Type B pancreatic cell (in vitro differentiated cells): ENCODE results near the gene REEP1. TPM values are rescaled to one million over a fixed set of nuclear protein-coding genes. Genes with fewer than 3 reads are reported as not detected.
A peak's percentile ranks its signal among the peaks of the same experiment; 100 is the strongest.
"Not testable (repeated sequence)": the region's sequence is repeated elsewhere in the genome, so short reads cannot be mapped to it uniquely, and the experiment has no call there.

Experiments used
- DNase-seq: peaks from one replicate; pipeline ENCODE4 v3.0.0; 2021; ENCODE audit warnings: mixed read lengths; ENCODE audit not compliant: unreplicated experiment; ENCODE audit errors: extremely low spot score
- H3K27ac Mint-ChIP-seq: 2 replicates; pipeline ENCODE4 v1.8.0; 2021; ENCODE audit warnings: mild to moderate bottlenecking, mixed read lengths
- H3K27me3 Mint-ChIP-seq: 2 replicates; pipeline ENCODE4 v1.8.0; 2021; ENCODE audit warnings: mixed read lengths
- H3K36me3 Mint-ChIP-seq: 2 replicates; pipeline ENCODE4 v1.8.0; 2021; ENCODE audit warnings: mixed read lengths
- H3K4me1 Mint-ChIP-seq: one replicate; pipeline ENCODE4 v1.8.0; 2021; ENCODE audit warnings: mixed read lengths; ENCODE audit not compliant: unreplicated experiment
- H3K4me3 Mint-ChIP-seq: 2 replicates; pipeline ENCODE4 v1.8.0; 2021; ENCODE audit warnings: mild to moderate bottlenecking, mixed read lengths
- H3K9me3 Mint-ChIP-seq: 2 replicates; pipeline ENCODE4 v1.8.0; 2021; ENCODE audit warnings: mixed read lengths
- total RNA-seq: library from RNA; stranded (reverse); gene quantifications from 2 replicates; pipeline ENCODE4 v1.2.1, GENCODE V29; 2021; ENCODE audit warnings: low replicate concordance
- TF ChIP-seq, protein P1 (sequence below): fragments of 200-600 bp; sonication (generic); conservative IDR thresholded peaks from 2 replicates; pipeline ENCODE4 v1.5.0; 2021; ENCODE audit warnings: antibody characterized with exemption, mild to moderate bottlenecking

The REEP1 gene
- total RNA-seq, 1 donor from 2014 or later, result 6.4 TPM

DNA sequence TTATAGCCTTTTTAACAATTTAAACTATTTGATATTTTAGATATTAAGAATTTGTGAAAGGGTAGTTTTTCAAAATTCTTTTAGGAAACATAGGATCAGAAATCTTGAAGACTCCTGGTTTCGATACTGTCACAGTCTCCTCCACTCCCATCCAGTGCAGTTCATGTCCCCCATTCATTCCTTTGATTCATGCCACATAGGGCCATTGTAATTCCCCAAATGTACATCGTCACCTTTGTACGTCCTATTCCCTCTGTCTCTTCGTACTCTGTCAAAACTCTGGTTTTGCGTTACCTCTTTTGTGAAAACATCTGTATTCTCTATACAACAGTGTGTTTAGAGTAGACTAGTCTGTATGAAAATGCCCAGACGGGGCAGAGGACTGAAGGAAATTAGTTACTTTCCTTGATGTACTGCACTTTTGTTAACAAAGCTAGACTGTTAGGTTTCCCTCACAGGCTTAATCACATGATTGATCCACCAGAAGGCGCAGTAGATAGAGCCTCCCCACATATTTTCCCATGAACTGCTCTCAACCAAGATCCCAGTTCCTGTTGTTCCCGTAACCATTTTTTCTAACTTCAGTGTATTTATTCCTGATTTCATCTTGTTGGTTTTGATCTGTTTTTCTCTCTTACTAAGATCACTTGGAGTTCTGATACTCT is 135.6 kb downstream of the REEP1 start:
- Mint-ChIP-seq H3K27me3 (no peaks in the 10 kb centered on the region), H3K4me3 (peak overlapping the region; percentile 79), H3K4me1 (peaks cover 24% of the 10 kb centered on the region), H3K27ac (peak overlapping the region; percentile 59), H3K9me3 (no peaks in the 10 kb centered on the region), H3K36me3 (peaks cover 4% of the 10 kb centered on the region)
- DNase-seq, result no peak
- TF ChIP-seq, protein P1, sequence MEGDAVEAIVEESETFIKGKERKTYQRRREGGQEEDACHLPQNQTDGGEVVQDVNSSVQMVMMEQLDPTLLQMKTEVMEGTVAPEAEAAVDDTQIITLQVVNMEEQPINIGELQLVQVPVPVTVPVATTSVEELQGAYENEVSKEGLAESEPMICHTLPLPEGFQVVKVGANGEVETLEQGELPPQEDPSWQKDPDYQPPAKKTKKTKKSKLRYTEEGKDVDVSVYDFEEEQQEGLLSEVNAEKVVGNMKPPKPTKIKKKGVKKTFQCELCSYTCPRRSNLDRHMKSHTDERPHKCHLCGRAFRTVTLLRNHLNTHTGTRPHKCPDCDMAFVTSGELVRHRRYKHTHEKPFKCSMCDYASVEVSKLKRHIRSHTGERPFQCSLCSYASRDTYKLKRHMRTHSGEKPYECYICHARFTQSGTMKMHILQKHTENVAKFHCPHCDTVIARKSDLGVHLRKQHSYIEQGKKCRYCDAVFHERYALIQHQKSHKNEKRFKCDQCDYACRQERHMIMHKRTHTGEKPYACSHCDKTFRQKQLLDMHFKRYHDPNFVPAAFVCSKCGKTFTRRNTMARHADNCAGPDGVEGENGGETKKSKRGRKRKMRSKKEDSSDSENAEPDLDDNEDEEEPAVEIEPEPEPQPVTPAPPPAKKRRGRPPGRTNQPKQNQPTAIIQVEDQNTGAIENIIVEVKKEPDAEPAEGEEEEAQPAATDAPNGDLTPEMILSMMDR, result no peak

DNA sequence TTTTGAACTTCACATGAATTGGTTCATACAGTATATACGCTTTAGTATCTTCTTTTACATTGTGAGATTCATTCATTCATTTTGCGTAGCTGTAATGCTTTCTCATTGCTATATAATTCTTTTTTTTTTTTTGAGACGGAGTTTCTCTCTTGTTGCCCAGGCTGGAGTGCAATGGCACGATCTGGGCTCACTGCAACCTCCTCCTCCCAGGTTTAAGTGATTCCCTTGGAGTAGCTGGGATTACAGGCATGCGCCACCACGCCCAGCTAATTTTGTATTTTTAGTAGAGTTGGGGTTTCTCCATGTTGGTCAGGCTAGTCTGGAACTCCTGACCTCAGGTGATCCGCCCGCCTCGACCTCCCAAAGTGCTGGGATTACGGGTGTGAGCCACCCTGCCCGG is 136.9 kb downstream of the REEP1 start:
- Mint-ChIP-seq H3K4me3 (peak overlapping the region; percentile 99), H3K4me1 (peaks cover 31% of the 10 kb centered on the region), H3K27ac (peak overlapping the region; percentile 26)
- not testable (repeated sequence) for DNase-seq, H3K27me3 Mint-ChIP-seq, H3K9me3 Mint-ChIP-seq, H3K36me3 Mint-ChIP-seq
- TF ChIP-seq, protein P1, result peak; percentile 2

DNA sequence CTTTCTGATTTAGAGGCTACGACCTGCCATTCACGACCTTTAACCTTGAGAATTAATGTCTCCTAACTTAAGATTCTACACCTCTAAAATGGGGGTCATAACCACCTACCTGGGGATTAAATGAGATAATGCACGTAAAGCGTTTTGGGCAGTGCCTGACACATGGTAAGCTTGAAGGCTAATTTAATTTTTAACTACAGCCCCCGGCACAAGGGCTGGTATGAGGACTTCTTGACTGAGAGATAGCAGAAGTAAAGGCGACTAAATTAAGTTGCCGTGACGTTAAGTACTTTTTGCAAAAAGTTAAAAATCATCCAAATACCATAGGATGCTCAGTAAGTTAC is 137.6 kb downstream of the REEP1 start:
- H3K36me3 Mint-ChIP-seq, result no peaks in the 10 kb centered on the region
- peaks cover 34% of the 10 kb centered on the region for H3K4me1 Mint-ChIP-seq
- no peaks in the 10 kb centered on the region for H3K27me3 Mint-ChIP-seq
- TF ChIP-seq, protein P1, result no peak
- peak overlapping the region; percentile 99 for H3K4me3 Mint-ChIP-seq
- H3K9me3 Mint-ChIP-seq, result no peaks in the 10 kb centered on the region
- no peak for DNase-seq
- H3K27ac Mint-ChIP-seq, result peak overlapping the region; percentile 86

DNA sequence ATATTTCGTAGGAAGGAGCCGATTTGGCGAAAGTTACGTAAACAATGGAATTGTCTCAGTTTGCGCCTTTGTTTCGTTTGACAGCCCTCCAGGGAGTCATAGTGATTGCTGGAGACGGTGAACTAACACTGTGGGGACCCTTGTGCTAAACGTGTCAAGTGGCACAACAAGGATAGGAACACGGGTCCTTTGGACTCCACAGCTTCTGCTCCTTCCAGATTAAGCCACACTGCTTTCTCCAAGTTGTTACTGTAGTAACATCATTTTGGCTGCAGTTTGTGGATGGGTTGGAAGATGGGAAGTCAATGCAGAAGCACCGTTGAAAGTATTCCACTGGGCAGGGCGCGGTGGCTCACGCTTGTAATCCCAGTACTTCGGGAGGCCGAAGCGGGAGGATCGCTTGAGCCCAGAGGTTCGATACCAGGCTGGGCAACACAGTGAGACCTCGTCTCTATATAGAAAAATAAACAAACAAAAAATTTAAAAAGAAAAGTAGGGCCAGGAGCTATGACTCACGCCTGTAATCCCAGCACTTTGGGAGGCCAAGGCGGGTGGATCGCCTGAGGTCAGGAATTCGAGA is 141.5 kb downstream of the REEP1 start:
- TF ChIP-seq, protein P1, result no peak
- no peaks in the 10 kb centered on the region for H3K9me3 Mint-ChIP-seq
- H3K27me3 Mint-ChIP-seq, result no peaks in the 10 kb centered on the region
- peaks cover 4% of the 10 kb centered on the region for H3K36me3 Mint-ChIP-seq
- no peak for DNase-seq
- peaks cover 38% of the 10 kb centered on the region for H3K4me1 Mint-ChIP-seq
- peak overlapping the region; percentile 97 for H3K4me3 Mint-ChIP-seq
- H3K27ac Mint-ChIP-seq, result peak overlapping the region; percentile 97

DNA sequence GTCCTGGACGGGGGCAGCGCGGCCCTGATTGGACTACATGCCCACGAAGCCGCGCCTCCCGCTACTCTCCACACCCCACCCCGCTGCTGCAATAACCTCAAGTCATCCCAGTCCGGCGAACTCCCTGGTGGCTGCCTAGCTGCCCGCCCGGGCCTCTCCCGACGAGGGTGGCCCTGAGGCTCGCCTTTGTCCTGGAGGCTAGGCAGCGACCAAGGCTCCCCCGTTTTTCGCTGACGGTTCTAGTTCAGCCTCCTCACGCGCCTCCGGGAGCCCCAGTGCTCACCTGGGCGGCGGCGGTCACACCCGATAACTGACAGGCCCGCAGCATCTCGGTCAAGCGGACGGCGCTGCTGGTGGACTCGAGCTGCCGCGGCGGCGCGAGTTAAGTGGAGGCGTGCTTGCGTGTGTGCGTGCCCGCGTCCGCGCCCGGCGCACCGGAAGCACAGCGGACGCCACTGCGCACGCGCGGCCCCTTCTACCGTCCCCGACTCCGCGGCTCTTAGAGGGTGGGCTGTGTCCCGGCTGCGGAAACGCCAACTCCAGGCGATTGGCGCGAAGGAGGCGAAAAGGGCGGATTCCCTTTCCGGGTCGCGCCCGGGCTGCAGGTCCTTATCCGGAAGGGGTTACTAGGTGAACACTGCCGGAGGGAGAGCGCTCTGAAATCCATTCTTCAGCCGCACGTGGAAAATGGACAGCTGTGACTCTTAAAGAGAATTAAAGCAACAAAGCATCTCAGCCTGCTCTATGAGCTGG is 142.2 kb downstream of the REEP1 start, which contains the start of gene IMMT:
Gene IMMT, minus strand, starts transcription at position 408 of the 753 bp plus-strand sequence. Its CDS starts 80 bp downstream, at position 328.
- Mint-ChIP-seq H3K36me3 (peaks cover 6% of the 10 kb centered on the region), H3K27ac (peak within 1 kb of the TSS; percentile 97), H3K27me3 (no peaks in the 10 kb centered on the region), H3K4me3 (peak within 1 kb of the TSS; percentile 97), H3K9me3 (no peaks in the 10 kb centered on the region), H3K4me1 (peaks cover 37% of the 10 kb centered on the region)
- TF ChIP-seq, protein P1, result no peak
- peak; percentile 97 for DNase-seq
